K562 (cell line): ENCODE data around the gene KRT28. TPM values are rescaled to one million over a fixed set of nuclear protein-coding genes. Genes with fewer than 3 reads are reported as not detected.

Experiments used
- BCOR ChIP-seq: fragments of 450-650 bp; IDR thresholded peaks from 2 replicates; pipeline ENCODE4 v1.6.1; 2016
- C11orf30 ChIP-seq: fragments of 450-650 bp; IDR thresholded peaks from 2 replicates; pipeline ENCODE4 v1.6.1; 2016; ENCODE audit warnings: low read depth, mild to moderate bottlenecking
- CBFA2T2 ChIP-seq: fragments of 450-650 bp; conservative IDR thresholded peaks from 2 replicates; pipeline ENCODE4 v1.6.1; 2017; ENCODE audit warnings: mild to moderate bottlenecking
- CTCF ChIP-seq, 3 experiments: IDR thresholded peaks in 2 of 3; conservative IDR thresholded peaks in 1 of 3; 2 replicates each; pipeline ENCODE4 v1.5.1; 2011 to 2012; ENCODE audit warnings: low read length in 3 of 3, mild to moderate bottlenecking in 3 of 3, control low read depth in 2 of 3, improper control_type of control experiment in 1 of 3, inconsistent platforms in 1 of 3, low read depth in 1 of 3, mixed read lengths in 1 of 3, moderate library complexity in 1 of 3; ENCODE audit not compliant: insufficient read depth in 2 of 3
- DPF2 ChIP-seq: fragments of 450-650 bp; IDR thresholded peaks from 2 replicates; pipeline ENCODE4 v1.6.1; 2016
- EWSR1 ChIP-seq: fragments of 450-650 bp; IDR thresholded peaks from 2 replicates; pipeline ENCODE4 v1.6.1; 2018; ENCODE audit warnings: borderline replicate concordance, mild to moderate bottlenecking, low read depth, moderate library complexity; ENCODE audit not compliant: partially characterized antibody
- HMGXB4 ChIP-seq: sonication (generic); formaldehyde crosslinking; IDR thresholded peaks from 2 replicates; pipeline ENCODE4 v1.8.1; 2023; ENCODE audit warnings: mild to moderate bottlenecking, missing genetic modification reagents
- L3MBTL2 ChIP-seq: fragments of 450-650 bp; IDR thresholded peaks from 2 replicates; pipeline ENCODE4 v1.6.1; 2016; ENCODE audit warnings: mild to moderate bottlenecking, moderate library complexity
- LEF1 ChIP-seq: fragments of 450-650 bp; IDR thresholded peaks from 2 replicates; pipeline ENCODE4 v1.6.1; 2016; ENCODE audit warnings: mild to moderate bottlenecking
- MEF2A ChIP-seq: IDR thresholded peaks from 2 replicates; pipeline ENCODE4 v1.6.1; 2011; ENCODE audit warnings: low read depth, mild to moderate bottlenecking, low read length, moderate library complexity; ENCODE audit not compliant: control insufficient read depth
- MEIS2 ChIP-seq: fragments of 450-650 bp; IDR thresholded peaks from 2 replicates; pipeline ENCODE4 v1.6.1; 2014; ENCODE audit warnings: mild to moderate bottlenecking; ENCODE audit not compliant: partially characterized antibody
- MYBL2 ChIP-seq, 2 experiments: fragments of 450-650 bp in 1 of 2; sonication (generic) in 1 of 2; formaldehyde crosslinking in 1 of 2; IDR thresholded peaks; 2 replicates each; pipeline versions ENCODE4 v1.6.1 to v1.8.1; 2017 to 2022; ENCODE audit warnings: borderline replicate concordance in 1 of 2, inconsistent platforms in 1 of 2, low read depth in 1 of 2, mild to moderate bottlenecking in 1 of 2, missing genetic modification reagents in 1 of 2, moderate library complexity in 1 of 2
- MYNN ChIP-seq, 2 experiments: sonication (generic); formaldehyde crosslinking in 1 of 2; IDR thresholded peaks; 2 replicates each; pipeline versions ENCODE4 v1.5.0 to v1.6.1; 2016 to 2020; ENCODE audit warnings: antibody characterized with exemption in 1 of 2, missing genetic modification reagents in 1 of 2
- NCOR1 ChIP-seq: fragments of 450-650 bp; IDR thresholded peaks from 2 replicates; pipeline ENCODE4 v1.6.1; 2016; ENCODE audit warnings: mild to moderate bottlenecking, moderate library complexity
- PTRF ChIP-seq: fragments of 450-650 bp; IDR thresholded peaks from 2 replicates; pipeline ENCODE4 v1.6.1; 2016; ENCODE audit warnings: mild to moderate bottlenecking, missing genetic modification characterization, missing compliant biosample characterization
- RBM22 ChIP-seq: fragments of 200-400 bp; formaldehyde crosslinking; IDR thresholded peaks from 2 replicates; pipeline ENCODE4 v1.6.1; 2018; ENCODE audit warnings: low read length, low read depth; ENCODE audit not compliant: poor library complexity, severe bottlenecking
- SP1 ChIP-seq: sonication (generic); formaldehyde crosslinking; IDR thresholded peaks from 2 replicates; pipeline ENCODE4 v1.8.1; 2022; ENCODE audit warnings: mild to moderate bottlenecking, missing genetic modification reagents
- TEAD4 ChIP-seq, 2 experiments: sonication (generic) in 1 of 2; formaldehyde crosslinking in 1 of 2; IDR thresholded peaks; 2 replicates each; pipeline versions ENCODE4 v1.6.1 to v1.8.0; 2012 to 2022; ENCODE audit warnings: borderline replicate concordance in 1 of 2, inconsistent platforms in 1 of 2, low read length in 1 of 2, mild to moderate bottlenecking in 1 of 2, missing genetic modification reagents in 1 of 2
- TRIM28 ChIP-seq: fragments of 450-650 bp; IDR thresholded peaks from 2 replicates; pipeline ENCODE4 v1.6.1; 2017
- ZKSCAN8 ChIP-seq: fragments of 200-800 bp; sonication (Bioruptor generic); IDR thresholded peaks from 2 replicates; pipeline ENCODE4 v1.6.1; 2016; ENCODE audit warnings: missing genetic modification characterization, missing compliant biosample characterization
- ZNF146 ChIP-seq: IDR thresholded peaks from one replicate; pipeline ENCODE4 v1.6.1; 2018; ENCODE audit warnings: missing compliant biosample characterization; ENCODE audit not compliant: unreplicated experiment
- polyA plus RNA-seq, 8 experiments: library from polyadenylated mRNA; depleted of rRNA in 4 of 8; stranded (reverse) in 5 of 8; unstranded in 3 of 8; fragments of >200 nt; fragmentation: Nextera tagmentation in 2 of 8; fragmentation: Illumina TruSeq in 1 of 8; extraction: Ambion mirVana in 2 of 8; extraction: Trizol in 1 of 8; gene quantifications; 2 replicates each; pipeline versions ENCODE4 v1.2.1 to v1.2.3, GENCODE V29; 2011 to 2014; ENCODE audit warnings: inconsistent platforms in 1 of 8, missing spikeins in 1 of 8
- total RNA-seq, 7 experiments: library from RNA; depleted of rRNA in 6 of 7; stranded (reverse); fragments of >200 nt in 6 of 7; fragmentation: Illumina TruSeq in 2 of 7; extraction: Trizol in 2 of 7; gene quantifications; 2 replicates each; pipeline versions ENCODE4 v1.2.1 to v1.2.3, GENCODE V29; 2011 to 2021; ENCODE audit warnings: low replicate concordance in 1 of 7
- TF ChIP-seq, protein P1 (sequence below), 2 experiments: IDR thresholded peaks; 2 replicates each; pipeline ENCODE4 v1.6.1; 2012; ENCODE audit warnings: improper control_type of control experiment in 2 of 2, low read depth in 2 of 2, low read length in 2 of 2, borderline replicate concordance in 1 of 2

Gene KRT28
- total and polyA plus RNA-seq, 9 of the 15 experiments (the other 6 are each of a cell fraction or from before 2014, with no cell fraction given): not detected

DNA sequence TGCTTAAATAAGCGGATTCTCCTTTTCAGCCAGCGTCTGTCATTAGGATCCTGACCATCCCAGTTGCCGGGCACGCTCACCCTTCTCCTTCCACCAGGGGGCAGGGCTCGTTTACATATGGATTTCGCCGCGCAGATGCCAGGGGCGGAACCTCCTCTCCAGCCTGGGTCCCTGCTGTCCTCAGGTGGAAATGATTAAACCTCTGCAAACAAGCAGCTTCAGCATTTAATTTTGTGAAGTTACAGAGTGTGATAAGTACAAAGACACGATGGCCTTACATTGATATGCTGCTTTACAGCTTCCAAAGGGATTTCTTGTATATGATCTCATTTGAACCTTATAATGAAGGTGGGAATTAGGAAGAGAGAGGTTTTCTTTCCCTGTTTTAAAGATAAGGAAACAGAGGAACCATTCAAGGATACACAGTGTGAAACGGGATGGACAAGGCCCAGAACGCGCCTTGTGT is 3.9 kb upstream of the KRT28 start (continued):
- TF ChIP-seq, protein P1, sequence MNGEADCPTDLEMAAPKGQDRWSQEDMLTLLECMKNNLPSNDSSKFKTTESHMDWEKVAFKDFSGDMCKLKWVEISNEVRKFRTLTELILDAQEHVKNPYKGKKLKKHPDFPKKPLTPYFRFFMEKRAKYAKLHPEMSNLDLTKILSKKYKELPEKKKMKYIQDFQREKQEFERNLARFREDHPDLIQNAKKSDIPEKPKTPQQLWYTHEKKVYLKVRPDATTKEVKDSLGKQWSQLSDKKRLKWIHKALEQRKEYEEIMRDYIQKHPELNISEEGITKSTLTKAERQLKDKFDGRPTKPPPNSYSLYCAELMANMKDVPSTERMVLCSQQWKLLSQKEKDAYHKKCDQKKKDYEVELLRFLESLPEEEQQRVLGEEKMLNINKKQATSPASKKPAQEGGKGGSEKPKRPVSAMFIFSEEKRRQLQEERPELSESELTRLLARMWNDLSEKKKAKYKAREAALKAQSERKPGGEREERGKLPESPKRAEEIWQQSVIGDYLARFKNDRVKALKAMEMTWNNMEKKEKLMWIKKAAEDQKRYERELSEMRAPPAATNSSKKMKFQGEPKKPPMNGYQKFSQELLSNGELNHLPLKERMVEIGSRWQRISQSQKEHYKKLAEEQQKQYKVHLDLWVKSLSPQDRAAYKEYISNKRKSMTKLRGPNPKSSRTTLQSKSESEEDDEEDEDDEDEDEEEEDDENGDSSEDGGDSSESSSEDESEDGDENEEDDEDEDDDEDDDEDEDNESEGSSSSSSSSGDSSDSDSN (IDR thresholded peaks at IDR 0.05; ENCODE audit: borderline replicate concordance in 1 of 2, low read depth in 2 of 2, low read length in 2 of 2): no peak
- no peak for TF ChIP-seq MEF2A
- no peak for TF ChIP-seq BCOR
- TF ChIP-seq MEIS2: no peak
- no peak for TF ChIP-seq PTRF (tag)
- TF ChIP-seq NCOR1: no peak
- TF ChIP-seq HMGXB4 (CRISPR knock-in tag): no peak
- TF ChIP-seq MYBL2 (IDR thresholded peaks at IDR 0.05; ENCODE audit: low read depth): no peak
- no peak for TF ChIP-seq MYBL2 (CRISPR knock-in tag; IDR thresholded peaks at IDR 0.05; ENCODE audit: borderline replicate concordance)
- TF ChIP-seq EWSR1: no peak
- 0 out of 2 replicates have a peak, but pooled peaks have one; percentile 23 for TF ChIP-seq C11orf30
- no peak for TF ChIP-seq L3MBTL2
- TF ChIP-seq DPF2: no peak
- 0 out of 2 replicates have a peak, but pooled peaks have one; percentile 39 for TF ChIP-seq MYNN (IDR thresholded peaks at IDR 0.05)
- no peak for TF ChIP-seq MYNN (CRISPR knock-in tag; IDR thresholded peaks at IDR 0.05)
- no peak for TF ChIP-seq LEF1
- no peak for TF ChIP-seq CBFA2T2
- no peak for TF ChIP-seq RBM22
- no peak for TF ChIP-seq TRIM28
- no peak for TF ChIP-seq ZNF146
- TF ChIP-seq SP1 (CRISPR knock-in tag): no peak
- TF ChIP-seq CTCF (IDR thresholded peaks at IDR 0.05 in 2 of 3, conservative IDR thresholded peaks at IDR 0.05 in 1 of 3; ENCODE audit: insufficient read depth in 2 of 3, low read depth in 1 of 3, low read length in 3 of 3): peak; percentile 90 to 93 (median 93)
- peak; percentile 34; the same call in 1 of the 2 replicates for TF ChIP-seq TEAD4 (IDR thresholded peaks at IDR 0.05; ENCODE audit: low read length)
- no peak for TF ChIP-seq TEAD4 (CRISPR knock-in tag; IDR thresholded peaks at IDR 0.05; ENCODE audit: borderline replicate concordance)
- no peak for TF ChIP-seq ZKSCAN8 (CRISPR knock-in tag)
